Measurements from ENCODE around the gene CHST11. TPM values are rescaled to one million over a fixed set of nuclear protein-coding genes. Genes with fewer than 3 reads are reported as not detected.

CHST11 gene
- total RNA-seq, 1 experiment from 2014 or later = 38.8 TPM

DNA sequence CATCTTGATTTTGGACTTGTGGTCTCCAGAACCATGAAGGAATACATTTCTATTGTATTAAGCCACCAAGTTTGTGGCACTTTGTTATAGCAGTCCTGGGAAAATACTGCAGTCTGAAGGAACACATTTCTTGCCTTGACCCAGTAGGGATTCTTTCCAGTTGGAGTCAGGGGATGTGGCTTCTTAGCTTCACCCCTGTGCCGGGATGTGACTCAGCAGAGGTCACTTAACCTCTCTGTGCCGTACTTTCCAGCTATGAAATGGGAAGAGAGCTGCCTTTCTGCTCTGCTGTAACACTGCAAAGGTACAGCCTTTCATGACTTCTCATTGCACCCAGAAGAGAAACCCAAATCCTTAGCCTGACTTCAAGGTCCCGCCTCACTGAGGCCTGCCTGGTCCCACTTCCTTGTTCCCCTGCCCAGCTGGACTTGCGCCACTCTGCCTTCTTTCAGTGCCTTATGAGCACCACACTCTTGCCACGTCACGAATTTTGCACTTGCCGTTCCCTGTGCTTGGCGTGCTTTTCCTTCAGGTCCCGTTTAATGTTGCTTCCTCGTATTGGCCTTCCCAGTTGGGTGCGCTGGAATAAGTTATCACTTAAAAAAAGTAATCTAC is 24.2 kb downstream of the CHST11 start:
- DNase-seq (ENCODE audit: low read depth) = peak; percentile 95

DNA sequence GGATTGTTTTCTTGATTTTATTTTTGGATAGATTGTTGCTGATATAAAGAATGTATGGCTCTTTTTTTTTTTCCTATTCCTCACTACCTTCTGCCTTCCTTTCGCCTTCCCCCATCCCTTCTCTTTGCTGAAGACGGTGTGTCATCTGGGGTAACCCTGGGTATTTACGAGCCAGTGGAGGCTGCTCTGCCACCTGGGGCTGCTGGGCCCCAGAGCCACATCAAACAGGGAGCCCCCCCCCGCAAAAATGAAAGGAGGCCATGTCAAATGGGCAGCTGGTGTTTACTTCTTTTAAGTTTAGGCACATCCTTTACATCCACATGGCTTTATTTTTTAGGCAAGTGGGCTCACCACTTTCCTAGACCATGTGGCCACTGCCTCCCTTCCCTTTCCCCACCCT is 25.4 kb downstream of the CHST11 start:
- no peak for DNase-seq (ENCODE audit: low read depth)

DNA sequence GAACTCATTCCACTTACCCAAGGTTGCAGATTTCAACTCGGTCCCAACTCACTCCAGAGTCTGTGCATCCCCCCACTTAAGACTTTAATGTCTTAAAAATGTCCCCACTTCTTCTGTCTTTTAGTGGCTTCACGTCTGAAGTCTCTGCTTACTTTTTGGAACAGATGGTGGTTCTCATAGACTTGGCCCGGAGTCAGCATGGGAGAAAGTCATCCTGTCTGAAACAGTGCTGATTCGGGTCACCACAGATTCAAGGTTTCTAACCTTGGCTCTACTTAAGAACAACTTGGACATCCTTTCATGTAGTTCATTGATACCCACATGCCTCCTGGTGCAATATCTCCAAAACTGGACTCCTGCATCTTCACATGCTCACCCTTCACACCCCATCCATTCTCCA is 26.0 kb downstream of the CHST11 start:
- no peak for DNase-seq (ENCODE audit: low read depth)

DNA sequence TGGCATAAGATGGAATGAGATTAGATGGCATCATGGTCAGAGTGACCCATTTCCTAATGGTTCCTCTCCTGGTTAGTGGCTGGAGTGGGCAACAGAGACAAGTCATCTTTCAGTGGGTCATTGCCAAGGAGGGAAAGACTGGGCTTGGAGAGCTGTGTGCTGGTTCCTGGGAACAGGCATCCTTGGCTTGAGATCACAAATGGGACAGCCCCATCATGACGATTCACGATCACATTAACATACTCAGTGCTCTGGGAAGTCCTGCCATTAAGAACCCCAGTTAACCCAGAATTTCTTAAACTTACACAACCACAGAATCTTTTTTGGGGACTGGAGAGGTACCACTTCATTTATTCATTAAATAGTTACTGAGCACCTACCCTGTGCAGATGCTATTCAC is 27.3 kb downstream of the CHST11 start:
- no peak for DNase-seq (ENCODE audit: low read depth)

DNA sequence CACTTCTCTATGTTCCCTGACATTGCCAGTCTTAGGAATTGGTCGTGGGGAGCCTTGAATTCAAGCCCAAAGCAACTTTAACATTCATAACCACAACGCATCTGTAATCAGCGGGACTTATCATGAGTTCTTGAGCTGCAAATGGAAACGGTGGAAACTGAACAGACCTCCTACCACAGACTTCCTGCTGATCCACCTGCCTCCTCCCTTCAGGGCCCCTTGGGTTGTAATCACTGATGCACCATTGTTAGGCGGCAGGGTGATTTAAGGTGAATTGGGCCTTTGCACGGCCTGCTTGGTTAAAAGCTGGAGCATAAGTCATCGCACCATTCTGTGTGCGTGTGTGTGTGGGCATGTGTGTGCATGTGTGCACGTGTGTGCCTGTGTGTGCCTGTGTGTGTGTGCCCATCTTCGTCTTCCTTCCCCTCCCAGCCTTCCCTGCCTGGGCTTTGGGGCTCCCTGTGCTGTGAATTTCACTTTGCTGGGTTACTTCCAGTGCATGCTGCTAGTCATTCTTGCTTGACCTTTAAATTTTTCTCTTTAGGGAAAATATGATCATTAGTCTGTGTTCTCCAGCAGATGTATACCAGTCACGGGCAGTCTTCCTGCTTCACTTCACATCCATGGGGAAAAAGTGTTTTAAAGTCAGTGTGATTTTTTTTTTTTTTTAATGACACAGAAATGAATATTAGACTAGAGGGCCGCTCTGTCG is 29.1 kb downstream of the CHST11 start:
- peak; percentile 85 for DNase-seq (ENCODE audit: low read depth)

DNA sequence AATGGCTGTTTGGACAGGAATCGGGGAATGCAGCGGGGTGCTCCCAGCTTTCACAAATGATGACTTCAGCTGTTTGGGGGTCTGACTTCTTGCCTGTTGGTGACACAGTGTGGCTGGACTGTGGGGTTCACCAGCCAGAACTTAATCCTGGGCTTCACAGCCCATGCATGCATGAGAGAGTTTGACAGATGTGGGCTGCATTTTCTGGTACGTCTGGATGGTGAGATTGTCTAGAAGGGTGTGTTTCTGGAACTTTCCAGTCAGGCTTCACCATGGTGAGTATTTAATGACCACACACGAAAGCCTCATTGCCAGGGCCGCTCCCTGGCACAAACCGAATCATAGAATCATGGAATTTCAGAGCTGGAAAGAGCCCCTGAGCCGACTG is 29.6 kb downstream of the CHST11 start:
- DNase-seq (ENCODE audit: low read depth) = peak; percentile 54

DNA sequence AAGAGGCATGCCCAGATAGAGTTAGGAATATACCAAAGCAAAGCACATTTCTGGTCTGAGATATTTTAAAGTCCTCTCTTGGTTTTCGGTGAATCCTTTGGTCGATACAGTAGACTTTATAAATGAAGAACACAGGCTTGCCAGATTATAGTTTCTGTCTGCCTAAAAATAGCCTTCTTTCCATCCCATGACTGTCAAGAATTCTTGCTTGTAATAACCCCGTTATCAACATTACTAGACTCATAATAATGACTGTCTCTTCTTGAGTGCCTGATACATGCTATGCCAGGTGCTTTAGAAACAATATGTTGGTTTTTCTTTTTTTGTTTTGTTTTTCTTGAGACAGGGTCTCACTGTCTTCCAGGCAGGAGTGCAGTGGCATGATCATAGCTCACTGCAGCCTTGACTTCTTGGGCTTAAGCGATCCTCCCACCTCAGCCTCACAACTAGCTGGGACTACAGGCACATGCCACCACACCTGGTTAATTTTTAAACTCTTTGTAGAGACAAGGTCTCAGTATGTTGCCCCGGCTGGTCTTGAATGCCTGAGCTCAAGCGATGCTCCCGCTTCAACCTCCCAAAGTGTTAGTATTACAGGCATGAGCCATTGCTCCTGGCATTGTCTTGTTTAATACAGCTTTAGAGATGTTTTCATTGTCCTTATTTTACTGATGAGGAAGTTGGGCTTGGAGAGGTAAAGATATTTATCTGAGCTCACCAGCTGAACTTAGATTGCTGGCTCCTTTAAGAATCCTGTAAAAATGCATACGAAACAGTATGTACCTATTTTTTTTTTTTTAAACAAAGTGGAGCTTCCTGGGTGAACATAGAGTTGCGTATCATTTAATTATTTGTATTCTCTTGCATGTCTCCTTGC is 30.4 kb downstream of the CHST11 start:
- DNase-seq (ENCODE audit: low read depth) = no peak

DNA sequence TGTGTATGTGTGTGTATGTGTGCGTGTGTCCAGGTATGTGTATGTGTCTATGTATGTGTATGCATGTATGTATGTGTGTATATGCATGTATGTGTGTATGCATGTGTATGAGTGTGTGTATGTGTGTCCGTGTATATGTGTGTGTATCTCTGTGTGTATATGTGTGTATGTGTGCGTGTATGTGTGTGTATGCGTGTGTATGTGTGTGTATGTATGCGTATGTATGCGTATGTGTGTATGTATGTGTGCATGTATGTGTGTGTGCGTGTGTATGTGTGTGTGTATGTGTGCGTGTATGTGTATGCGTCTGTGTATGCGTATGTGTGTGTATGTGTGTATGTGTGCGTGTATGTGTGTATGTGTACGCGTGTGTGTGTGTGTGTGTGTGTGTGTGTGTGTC is 31.6 kb downstream of the CHST11 start:
- DNase-seq (ENCODE audit: low read depth) = no peak

DNA sequence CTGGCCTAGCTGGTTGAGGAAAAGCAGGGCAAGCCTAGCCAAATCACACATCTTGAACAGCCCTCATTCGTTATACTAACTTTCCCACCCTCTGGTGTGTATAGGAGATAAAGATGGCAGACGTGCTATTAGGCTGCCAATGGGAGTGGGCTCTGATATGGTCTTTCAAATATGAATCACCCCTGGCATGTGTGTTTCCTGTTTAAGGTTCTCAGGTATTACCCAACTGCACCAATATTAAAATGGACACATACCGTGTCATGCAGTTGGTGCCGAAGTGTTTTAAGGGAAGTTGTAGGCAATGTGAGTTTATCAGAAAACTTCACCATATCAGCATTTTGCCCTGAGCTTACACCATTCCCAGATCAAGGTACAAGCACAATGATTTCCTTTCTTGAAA is 33.4 kb downstream of the CHST11 start:
- DNase-seq (ENCODE audit: low read depth) = no peak

DNA sequence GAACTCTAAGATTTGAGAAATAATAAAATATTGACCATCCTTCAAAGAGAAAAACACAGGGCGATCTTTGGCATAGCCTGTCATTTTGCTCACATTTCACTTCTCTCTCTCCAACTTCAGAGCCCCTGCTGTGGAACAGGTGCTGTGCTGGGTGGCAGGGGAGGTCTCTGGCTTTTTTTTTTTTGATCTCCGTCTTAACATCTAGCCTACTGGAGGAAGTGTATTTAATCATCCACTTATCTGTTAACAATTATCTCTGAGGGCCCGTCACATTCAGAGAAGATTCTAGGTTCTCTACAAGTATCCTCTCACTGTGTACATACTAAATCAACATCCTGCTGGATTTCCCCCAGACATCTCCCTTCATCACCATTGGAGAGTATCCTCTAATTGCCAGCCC is 34.1 kb downstream of the CHST11 start:
- no peak for DNase-seq (ENCODE audit: low read depth)

DNA sequence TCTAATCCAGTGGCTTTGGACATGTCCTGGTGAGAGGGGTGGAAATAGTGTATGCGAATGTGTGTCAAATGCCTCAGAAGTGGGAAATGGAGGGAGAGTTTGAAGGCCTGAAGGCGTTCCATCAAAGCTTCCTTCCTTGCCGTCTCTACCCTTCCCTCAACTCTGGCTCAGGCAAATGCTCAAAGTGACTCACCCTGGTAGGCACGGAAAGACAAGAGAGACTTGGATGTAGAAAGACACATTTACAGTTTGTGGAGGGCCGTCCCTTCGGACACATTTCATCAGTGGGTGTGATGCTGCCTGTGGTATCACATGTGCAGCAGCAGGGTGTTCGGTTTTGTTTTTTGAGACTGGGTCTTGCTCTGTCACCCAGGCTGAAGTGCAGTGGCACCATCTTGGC is 36.7 kb downstream of the CHST11 start:
- DNase-seq (ENCODE audit: low read depth) = peak; percentile 88

DNA sequence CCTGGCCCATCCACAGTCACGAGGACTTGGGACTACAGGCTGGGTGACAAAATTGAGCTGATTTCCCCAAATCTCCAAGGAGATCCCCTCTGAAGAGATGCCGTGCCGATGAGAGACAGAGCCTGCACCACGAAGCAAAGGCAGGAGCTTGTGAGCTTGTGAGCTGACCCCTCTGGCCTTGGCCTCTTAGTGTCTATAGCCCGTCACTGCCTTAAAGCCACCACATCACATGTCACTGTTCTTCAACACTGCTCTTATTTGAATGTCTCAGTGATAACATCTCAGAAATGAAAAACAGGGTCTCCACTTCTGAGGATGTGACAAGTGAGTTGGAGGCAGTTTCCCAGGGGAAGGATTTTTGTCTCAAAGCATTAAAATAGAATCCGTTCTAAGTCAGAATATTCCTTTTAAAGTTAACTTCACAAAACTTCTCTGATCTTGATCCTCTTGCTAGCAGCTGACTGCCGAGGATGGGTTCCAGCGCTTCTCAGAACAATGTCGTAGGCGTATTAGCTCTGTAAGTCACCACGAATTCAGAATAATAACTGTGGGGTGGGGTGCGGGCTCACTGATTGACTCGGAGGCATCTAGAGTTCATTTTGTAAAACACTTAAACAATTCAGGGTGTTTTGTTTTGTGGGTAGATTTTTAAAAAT is 37.5 kb downstream of the CHST11 start:
- DNase-seq (ENCODE audit: low read depth) = peak; percentile 73

DNA sequence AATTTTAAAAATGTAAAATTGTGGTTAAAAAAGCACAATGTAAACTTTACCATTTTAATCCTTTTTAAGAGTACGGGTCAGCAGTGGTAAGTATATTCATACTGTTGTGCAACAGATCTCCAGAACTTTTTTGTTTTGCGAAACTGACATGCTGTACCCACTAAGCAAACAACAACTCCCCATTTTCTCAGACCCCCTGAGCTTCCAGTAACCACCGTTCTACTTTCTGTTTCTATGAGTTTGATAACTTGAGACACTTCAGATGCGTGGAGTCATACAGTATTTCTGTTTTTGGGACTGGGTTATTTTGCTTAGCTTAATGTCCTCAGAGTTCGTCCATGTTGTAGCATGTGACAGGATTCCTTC is 38.0 kb downstream of the CHST11 start:
- DNase-seq (ENCODE audit: low read depth) = peak; percentile 36

DNA sequence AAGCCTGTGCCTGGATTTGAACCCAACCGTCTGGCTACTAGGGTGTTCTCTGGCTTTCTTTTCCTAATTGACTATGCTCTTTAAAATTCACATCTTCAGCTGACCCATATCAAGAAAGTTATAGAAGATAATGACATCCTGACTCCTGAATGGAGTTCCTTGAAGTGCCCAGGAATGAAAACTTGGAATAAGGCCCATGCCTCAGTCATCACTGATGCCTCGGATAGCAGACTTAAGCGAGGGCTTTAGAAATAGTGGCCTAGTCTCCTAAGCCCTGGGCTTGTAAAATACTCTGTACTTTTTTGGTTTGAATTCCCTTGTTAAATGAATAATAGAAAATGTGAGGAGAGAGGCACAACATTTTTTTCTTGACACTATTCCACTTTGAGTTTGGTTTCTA is 39.0 kb downstream of the CHST11 start:
- peak; percentile 61 for DNase-seq (ENCODE audit: low read depth)

DNA sequence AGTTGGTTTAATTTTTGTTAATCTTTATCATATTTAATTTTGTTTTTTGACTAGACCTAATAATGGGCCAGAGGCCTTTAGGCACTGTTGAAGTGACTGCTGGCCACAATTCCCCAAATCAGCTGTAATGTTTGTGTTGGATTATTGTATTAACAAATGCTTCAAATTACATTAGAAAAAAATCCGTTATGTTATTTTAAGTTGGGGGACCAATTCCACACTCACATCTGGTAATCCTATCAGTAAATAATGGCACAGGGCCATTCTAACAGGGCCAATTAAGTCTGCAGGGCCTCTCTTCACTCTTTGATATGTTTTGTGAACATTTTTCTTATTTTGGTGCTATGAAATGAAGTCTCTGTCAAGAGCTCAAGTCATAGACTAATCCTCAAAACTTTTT is 39.6 kb downstream of the CHST11 start:
- DNase-seq (ENCODE audit: low read depth) = no peak

DNA sequence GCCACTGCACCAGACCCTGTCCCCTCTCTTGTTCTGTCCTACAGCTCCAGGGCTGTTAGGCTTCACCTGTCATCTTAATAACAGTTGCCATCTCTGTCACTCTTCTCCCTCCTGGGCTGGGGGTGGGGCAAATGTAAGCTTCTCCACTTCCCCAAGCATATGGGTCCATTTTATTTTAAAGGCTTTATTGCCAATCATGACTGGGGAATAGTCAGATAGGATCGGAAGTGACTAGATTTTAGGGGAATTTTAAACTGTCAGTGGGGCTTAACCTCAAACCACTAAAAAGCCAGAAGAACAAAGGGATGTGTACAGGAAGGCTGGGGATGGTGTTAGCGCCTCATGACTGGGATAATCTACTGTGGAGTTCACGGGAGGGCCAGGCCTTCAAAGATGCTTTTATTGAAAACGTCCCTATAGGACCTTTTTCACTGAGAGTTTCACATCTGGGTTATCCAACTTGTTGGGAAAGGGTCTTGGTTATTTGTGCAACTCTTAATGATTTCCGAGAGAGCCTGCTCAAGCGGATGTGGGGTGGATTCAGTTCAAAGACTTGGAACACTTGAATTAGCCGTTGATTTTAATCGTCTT is 41.6 kb downstream of the CHST11 start:
- peak; percentile 98 for DNase-seq (ENCODE audit: low read depth)

DNA sequence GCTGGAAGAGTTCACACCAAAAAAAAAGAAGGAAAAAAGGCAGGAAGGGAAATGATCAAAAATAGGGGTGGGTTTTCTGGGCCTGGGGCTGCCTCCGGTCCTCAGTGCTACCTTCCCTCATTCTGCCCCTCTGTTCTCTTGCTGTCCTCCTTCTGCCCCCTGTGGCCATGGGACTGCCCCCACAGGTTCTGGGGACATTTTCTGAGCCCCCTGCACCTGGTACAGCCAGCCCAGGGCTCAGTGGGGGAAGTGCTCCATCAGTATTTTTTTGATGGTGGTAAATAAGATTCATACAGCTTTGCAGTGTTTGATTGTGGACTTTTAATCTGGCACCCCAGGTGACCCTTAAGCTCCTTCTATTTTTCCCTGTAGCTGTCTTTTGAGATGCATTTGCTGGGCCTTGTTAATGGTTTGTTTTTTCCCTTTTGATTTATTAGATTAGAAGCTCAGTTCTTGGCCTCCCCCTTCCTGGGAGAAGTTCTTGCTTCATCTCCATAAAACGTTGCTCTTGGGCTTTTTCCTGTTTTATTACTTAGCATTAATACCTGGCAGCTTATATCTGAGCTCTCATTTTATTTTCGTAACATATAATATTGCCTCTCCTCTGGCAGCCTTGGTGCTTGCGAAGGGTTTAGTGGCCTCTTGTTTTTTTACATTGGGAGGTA is 43.1 kb downstream of the CHST11 start:
- DNase-seq (ENCODE audit: low read depth) = no peak

DNA sequence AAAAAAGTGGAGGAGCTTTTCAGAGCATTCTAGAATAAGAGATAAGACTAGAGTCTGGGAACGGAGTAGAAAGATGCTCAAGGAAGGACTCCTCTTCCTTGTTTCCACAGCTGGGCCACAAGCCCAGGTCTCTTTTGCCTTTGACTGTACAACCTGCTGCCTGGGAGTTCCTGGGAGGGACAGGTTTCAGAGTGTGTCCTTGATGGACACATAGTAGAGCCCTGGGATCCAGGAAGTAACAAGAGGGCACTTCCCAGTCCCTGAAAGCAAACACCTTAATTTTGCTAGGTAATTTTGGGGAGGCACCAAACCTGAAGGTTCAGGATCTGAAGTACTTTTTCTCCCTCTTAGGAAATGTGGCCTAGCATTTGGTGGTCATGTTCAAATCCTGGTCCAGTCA is 44.4 kb downstream of the CHST11 start:
- DNase-seq (ENCODE audit: low read depth) = no peak

DNA sequence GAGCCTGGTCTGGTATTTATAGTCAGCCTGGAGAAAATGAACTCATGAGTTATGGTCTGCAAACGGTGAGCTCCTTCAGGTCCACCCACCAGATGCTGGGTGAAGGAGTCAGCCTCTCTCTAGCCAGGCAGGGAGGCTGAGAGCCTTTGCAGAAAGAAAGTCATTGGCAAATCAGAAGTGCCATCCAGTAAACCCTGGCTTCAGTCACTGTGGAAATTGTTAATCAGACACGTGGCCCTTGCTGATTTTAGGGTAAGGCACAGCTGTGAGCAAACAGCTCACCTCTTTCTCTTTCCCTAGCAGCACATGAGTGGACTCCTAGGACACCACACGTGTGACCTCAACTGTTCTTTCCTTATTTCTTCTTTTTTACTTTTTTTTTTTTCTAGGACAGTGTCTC is 44.9 kb downstream of the CHST11 start:
- no peak for DNase-seq (ENCODE audit: low read depth)

DNA sequence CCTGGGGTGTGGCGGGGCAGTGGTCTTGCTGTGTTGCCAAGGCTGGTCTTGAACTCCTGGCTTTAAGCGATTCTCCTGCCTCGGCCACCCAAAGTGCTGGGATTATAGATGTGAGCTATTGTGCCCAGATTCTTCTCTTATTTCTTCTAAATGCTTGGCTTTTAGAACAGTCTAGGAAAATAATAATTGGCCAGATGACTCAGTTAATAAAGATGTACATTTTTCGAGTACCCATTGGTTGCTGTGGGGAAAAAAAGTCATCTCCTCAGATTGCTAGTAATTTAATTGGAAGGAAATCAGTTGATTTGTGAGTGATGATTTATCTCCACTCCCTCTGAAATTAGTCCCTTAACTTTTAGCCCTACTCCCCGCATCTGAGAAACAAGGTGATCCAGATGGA is 45.5 kb downstream of the CHST11 start:
- DNase-seq (ENCODE audit: low read depth) = no peak

DNA sequence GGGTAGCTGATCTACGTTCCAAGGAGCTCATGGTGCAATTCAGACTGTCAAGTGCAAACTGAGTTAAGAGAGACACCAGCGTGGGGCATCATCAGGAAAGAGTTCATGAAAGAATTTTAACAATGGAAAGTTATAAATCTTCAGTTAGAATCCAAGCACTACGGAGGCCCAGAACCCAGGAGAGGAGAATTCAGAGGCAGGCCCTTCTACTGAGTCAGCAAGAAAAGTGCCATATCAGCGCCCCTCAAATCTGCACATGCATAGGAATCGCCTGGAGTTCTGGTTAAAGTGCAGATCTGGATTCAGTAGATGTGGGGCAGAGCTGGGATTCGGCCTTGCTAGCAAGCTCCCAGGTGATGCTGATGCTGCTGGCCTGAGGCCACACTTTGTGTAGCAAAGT is 45.9 kb downstream of the CHST11 start:
- no peak for DNase-seq (ENCODE audit: low read depth)

DNA sequence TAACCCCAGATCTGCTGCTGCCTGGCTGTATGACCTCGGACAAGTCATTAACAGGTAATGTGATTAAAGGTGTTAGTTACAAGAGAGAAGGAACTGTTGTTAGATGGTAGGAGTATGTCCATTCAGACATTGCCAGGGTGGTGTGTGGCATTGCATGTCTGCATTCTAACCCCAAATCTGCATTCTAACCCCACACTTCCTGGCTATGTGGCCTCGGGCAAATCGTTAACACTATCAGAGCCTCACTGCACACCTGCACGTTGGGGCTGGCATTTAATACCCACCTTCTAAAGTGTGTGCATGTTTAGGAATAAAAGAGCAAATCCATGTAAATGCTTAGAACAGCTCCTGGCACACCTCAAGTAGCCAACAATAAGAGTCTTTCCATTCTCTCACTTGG is 46.4 kb downstream of the CHST11 start:
- no peak for DNase-seq (ENCODE audit: low read depth)

Data from RPMI7951 (cell line).